Measurements from ENCODE around the gene STUB1.

GRCh38 chr16:667780-668518 is 12.3 kb upstream of the STUB1 start, which contains the start of gene RHOT2:
- peak; percentile 52 for TF ChIP-seq POLR2A (IDR thresholded peaks at IDR 0.05; ENCODE audit: low read depth)
- peak; percentile 81 to 88 for TF ChIP-seq POLR2AphosphoS5 (IDR thresholded peaks at IDR 0.05)
- TF ChIP-seq, protein P1, sequence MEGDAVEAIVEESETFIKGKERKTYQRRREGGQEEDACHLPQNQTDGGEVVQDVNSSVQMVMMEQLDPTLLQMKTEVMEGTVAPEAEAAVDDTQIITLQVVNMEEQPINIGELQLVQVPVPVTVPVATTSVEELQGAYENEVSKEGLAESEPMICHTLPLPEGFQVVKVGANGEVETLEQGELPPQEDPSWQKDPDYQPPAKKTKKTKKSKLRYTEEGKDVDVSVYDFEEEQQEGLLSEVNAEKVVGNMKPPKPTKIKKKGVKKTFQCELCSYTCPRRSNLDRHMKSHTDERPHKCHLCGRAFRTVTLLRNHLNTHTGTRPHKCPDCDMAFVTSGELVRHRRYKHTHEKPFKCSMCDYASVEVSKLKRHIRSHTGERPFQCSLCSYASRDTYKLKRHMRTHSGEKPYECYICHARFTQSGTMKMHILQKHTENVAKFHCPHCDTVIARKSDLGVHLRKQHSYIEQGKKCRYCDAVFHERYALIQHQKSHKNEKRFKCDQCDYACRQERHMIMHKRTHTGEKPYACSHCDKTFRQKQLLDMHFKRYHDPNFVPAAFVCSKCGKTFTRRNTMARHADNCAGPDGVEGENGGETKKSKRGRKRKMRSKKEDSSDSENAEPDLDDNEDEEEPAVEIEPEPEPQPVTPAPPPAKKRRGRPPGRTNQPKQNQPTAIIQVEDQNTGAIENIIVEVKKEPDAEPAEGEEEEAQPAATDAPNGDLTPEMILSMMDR (IDR thresholded peaks at IDR 0.05) = peak; percentile 96 to 98 (median 96)
- no peak for TF ChIP-seq EP300 (IDR thresholded peaks at IDR 0.05)
